Transverse colon (tissue), 4 donors: Measurements from ENCODE around the gene PPM1F. TPM values are rescaled to one million over a fixed set of nuclear protein-coding genes. Genes with fewer than 3 reads are reported as not detected.

Experiments
- DNase-seq: peaks from one replicate; pipeline ENCODE4 v3.0.0-alpha.2; 2019
- H3K27ac ChIP-seq, 4 donors: fragments of 200-600 bp; sonication (generic); 2 replicates each; pipeline ENCODE4 v1.5.1; 2016 to 2018; ENCODE audit warnings: inconsistent platforms in 4 of 4
- H3K27me3 ChIP-seq: fragments of 200-600 bp; sonication (generic); 2 replicates; pipeline ENCODE4 v1.5.1; 2017; ENCODE audit warnings: inconsistent platforms
- H3K36me3 ChIP-seq, 4 donors: fragments of 200-600 bp; sonication (generic); 2 replicates each; pipeline ENCODE4 v1.5.1; 2017 to 2019; ENCODE audit warnings: inconsistent platforms in 4 of 4
- H3K4me1 ChIP-seq, 4 donors: fragments of 200-600 bp; sonication (generic); 2 replicates each; pipeline ENCODE4 v1.5.1; 2017 to 2020; ENCODE audit warnings: inconsistent platforms in 4 of 4
- H3K4me3 ChIP-seq, 4 donors: fragments of 200-600 bp; sonication (generic); 1 replicate in 1 of 4; 2 replicates in 3 of 4; pipeline versions ENCODE4 v1.5.1 to v1.6.1; 2017 to 2019; ENCODE audit warnings: inconsistent platforms in 4 of 4
- H3K9me3 ChIP-seq, 2 donors: fragments of 200-600 bp; sonication (generic); 2 replicates each; pipeline ENCODE4 v1.5.1; 2017 to 2019; ENCODE audit warnings: inconsistent platforms in 2 of 2
- EP300 ChIP-seq: sonication (generic); formaldehyde crosslinking; IDR thresholded peaks from one replicate; pipeline ENCODE4 v1.6.1; 2017; ENCODE audit warnings: antibody characterized with exemption, low read depth
- POLR2A ChIP-seq: fragments of 450-650 bp; IDR thresholded peaks from one replicate; pipeline ENCODE4 v1.6.1; 2016; ENCODE audit warnings: antibody characterized with exemption, mild to moderate bottlenecking, moderate library complexity
- POLR2AphosphoS5 ChIP-seq, 3 donors: sonication (generic); formaldehyde crosslinking; IDR thresholded peaks; one replicate each; pipeline ENCODE4 v1.6.1; 2016; ENCODE audit warnings: antibody characterized with exemption in 3 of 3
- WGBS, 2 donors: methylation state at CpG; one replicate each; pipeline ENCODE4 v1.1.5; 2018; ENCODE audit warnings: low coverage in 1 of 2; 5-methylcytosine and 5-hydroxymethylcytosine counted together
- in situ Hi-C, 4 donors: fragments of 200-750 bp; cut with MboI; loops; one replicate each; pipeline versions ENCODE4 v1.15.0 to v1.15.1; 2017; ENCODE audit warnings: low sequenced_read_pairs in 3 of 4, low pct_ligation_motif_present in 1 of 4, low pct_unique_long_range_greater_than_20kb in 1 of 4
- intact Hi-C: fragments of 100-400 bp; cut with DNase I; formaldehyde crosslinking; loops from one replicate; pipeline ENCODE4 v1.15.1; 2023; ENCODE audit warnings: low total_unique reads
- total RNA-seq, 4 donors: library from RNA; depleted of rRNA; stranded (reverse); fragments of >200 nt; gene quantifications; one replicate each; pipeline ENCODE4 v1.1.0, GENCODE V29; 2016
- TF ChIP-seq, protein P1 (sequence below), 5 experiments: fragments of 200-600 bp in 3 of 5; fragments of 450-650 bp in 2 of 5; sonication (generic) in 3 of 5; IDR thresholded peaks; 1 replicate in 2 of 5; 2 replicates in 3 of 5; pipeline ENCODE4 v1.5.1; 2016 to 2017; ENCODE audit warnings: antibody characterized with exemption in 5 of 5, inconsistent platforms in 3 of 5, mild to moderate bottlenecking in 2 of 5, moderate library complexity in 1 of 5

Gene PPM1F
- total RNA-seq, 4 donors from 2014 or later, result 11.2 to 18.7 (median 14.9) TPM

DNA sequence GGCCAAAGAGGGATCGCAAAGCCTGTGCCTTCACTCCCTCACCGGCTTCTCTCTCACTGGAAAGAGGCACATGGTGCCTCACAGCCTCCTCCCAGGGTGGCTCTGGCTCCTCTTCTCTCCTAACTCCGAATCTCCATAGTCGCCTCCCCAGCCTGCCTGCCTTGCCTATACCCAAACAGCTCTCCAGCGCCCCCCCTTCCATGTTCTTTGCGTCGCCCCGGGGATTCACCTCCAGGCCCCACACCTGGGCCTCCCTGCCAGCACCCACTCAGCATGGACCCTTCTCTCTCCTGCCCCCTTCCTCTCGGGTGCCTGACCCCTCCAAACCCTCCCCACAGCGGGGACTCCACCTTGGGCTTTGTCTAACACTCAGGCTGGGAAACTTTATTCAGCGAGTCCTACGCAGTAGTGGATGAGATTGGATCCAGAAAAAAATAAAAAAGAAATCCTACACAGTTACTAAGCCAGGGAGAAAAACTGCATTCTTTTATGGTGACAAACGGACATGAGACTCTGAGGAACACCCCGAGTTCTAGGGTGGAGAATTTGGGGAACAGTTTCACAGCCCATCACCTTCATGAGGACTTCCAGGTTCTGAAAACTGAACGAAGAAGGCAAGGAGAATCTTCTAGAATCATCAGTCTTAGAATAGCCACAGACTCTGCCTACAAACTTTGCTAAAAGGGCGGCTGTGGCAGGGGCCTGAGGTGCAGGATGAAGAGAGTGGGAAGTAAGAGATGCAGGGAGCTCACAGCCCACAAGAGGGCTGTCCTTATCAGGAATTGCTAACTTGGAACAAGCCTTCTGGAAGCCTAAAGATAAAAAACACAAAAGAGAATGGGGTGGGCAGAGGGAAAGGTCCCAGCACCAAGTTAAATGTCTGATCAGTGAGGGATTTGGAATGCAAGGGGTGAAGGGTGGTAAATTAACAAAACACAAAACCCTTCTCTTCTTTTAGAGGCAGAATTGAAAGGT, 5.3 kb downstream of the PPM1F start:
- intact Hi-C loops, result loop anchor here (5.0 kb wide), 1 partner anchor 240 kb away; no protein-coding TSS in a partner anchor
- no peaks in the 10 kb centered on the region for H3K27me3 ChIP-seq
- in situ Hi-C loops, result loop anchor here in 2 of 4 donors (10.0 to 25.0 kb wide), 2 partner anchors 233 to 235 kb away; no protein-coding TSS in a partner anchor
- peak overlapping the region; percentile 33 to 61 (median 54) for H3K27ac ChIP-seq
- peaks cover 12 to 41% (median 19%) of the 10 kb centered on the region in 4 donors for H3K4me1 ChIP-seq
- TF ChIP-seq, protein P1, sequence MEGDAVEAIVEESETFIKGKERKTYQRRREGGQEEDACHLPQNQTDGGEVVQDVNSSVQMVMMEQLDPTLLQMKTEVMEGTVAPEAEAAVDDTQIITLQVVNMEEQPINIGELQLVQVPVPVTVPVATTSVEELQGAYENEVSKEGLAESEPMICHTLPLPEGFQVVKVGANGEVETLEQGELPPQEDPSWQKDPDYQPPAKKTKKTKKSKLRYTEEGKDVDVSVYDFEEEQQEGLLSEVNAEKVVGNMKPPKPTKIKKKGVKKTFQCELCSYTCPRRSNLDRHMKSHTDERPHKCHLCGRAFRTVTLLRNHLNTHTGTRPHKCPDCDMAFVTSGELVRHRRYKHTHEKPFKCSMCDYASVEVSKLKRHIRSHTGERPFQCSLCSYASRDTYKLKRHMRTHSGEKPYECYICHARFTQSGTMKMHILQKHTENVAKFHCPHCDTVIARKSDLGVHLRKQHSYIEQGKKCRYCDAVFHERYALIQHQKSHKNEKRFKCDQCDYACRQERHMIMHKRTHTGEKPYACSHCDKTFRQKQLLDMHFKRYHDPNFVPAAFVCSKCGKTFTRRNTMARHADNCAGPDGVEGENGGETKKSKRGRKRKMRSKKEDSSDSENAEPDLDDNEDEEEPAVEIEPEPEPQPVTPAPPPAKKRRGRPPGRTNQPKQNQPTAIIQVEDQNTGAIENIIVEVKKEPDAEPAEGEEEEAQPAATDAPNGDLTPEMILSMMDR (IDR thresholded peaks at IDR 0.05), result peak in 4 of 5 experiments; percentile 25 to 29 (median 27)
- TF ChIP-seq POLR2AphosphoS5 (IDR thresholded peaks at IDR 0.05), result no peak
- TF ChIP-seq EP300, result no peak
- TF ChIP-seq POLR2A, result no peak
- no peaks in the 10 kb centered on the region for H3K9me3 ChIP-seq
- WGBS, 2 donors, result 72 to 73% methylated on average over 5 to 14 of the region's 16 CpGs
- no peak overlapping the region for H3K4me3 ChIP-seq
- DNase-seq, result no peak
- no peaks in the 10 kb centered on the region for H3K36me3 ChIP-seq

DNA sequence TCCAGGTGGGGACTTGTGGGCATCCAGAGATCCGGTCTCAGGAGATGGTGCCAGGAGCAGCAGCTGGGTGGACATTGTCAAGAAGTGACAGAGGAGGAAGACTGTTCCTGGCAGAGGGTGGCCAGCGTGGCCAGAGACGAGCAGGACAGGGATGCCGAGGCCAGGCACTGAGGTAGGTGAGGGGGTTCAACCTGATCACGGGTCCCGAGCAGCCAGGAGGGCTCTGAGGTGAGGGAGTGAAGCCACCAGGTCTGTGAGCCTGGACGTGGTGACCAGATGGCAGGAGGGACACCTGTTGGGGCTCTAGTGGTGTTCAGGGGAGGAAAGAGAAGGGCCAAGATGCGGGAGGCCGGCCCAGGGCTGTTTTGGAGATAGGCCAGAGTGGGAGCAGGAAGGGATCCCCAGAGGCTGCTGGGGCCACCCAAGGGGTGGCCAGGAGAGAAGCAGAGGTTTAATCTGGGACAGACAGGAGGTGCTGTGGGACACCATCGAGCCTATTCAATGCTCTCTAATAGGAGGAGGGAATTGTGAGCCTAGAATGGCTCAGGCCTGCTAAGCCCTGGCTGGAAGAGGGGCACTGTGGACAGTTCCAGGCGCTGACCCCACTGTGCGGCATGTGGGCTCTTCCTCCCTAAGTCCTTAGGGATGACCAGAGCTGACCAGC, 6.3 kb downstream of the PPM1F start:
- in situ Hi-C loops, result loop anchor here in 2 of 4 donors (10.0 to 25.0 kb wide), 2 partner anchors 232 to 234 kb away; no protein-coding TSS in a partner anchor
- Histone ChIP-seq H3K4me1 (peaks cover 10 to 42% (median 13%) of the 10 kb centered on the region in 4 donors), H3K9me3 (no peaks in the 10 kb centered on the region), H3K27me3 (no peaks in the 10 kb centered on the region), H3K4me3 (no peak overlapping the region), H3K27ac (peak overlapping the region; percentile 33 to 61 (median 54)), H3K36me3 (no peaks in the 10 kb centered on the region)
- TF ChIP-seq EP300 (no peak), POLR2A (no peak), POLR2AphosphoS5 (IDR thresholded peaks at IDR 0.05) (no peak)
- TF ChIP-seq, protein P1 (IDR thresholded peaks at IDR 0.05), result no peak
- intact Hi-C loops, result loop anchor here (5.0 kb wide), 1 partner anchor 239 kb away; no protein-coding TSS in a partner anchor
- DNase-seq, result no peak
- 80 to 88% methylated on average over 5 to 12 of the region's 12 CpGs for WGBS, 2 donors

DNA sequence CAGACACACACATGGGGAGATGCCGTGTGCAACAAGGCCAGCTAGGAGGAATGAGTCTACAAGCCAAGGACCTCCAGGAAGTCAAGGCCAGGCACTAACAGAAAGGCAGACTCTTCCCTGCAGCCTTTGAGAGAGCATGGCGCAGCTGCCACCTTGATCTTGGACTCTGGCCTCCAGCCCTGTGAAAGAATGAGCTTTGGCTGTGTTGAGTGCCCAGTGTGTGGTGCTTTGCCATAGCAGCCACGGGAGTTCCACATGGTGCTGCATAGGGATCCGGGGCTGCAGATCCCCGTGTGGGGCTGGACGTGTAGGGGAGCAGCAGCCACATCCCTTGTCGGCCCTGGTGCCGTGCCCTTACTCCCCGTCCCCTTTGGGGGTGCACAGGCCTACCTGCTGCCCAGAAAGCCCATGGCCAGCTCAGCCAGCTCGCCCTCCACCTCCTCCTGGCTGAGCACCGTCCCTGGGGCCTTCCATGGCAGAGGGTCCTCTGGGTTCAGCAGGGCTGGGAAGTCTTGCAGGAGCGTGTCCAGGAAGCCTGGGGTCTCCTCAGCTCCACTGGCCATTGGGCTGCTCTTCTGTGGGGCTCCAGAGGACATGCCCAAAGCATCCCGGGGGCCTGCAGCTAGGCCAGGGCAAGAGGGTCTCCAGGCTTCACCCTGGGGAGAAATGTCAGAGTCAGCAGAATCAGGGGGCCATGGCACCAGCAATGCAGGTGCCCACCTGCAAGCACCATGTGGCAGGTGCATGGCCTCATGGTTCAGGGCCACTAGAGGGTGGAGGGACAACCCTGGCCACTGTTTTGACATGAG, 7.0 kb downstream of the PPM1F start:
- Histone ChIP-seq H3K36me3 (no peaks in the 10 kb centered on the region), H3K4me1 (peaks cover 10 to 43% (median 13%) of the 10 kb centered on the region in 4 donors), H3K27ac (no peak overlapping the region), H3K9me3 (no peaks in the 10 kb centered on the region), H3K4me3 (no peak overlapping the region), H3K27me3 (no peaks in the 10 kb centered on the region)
- 97% methylated on average over 13 of the region's 13 CpGs; no CpG with 5 or more reads in 1 of the 2 donors for WGBS, 2 donors
- intact Hi-C loops, result loop anchor here (5.0 kb wide), 1 partner anchor 238 kb away; no protein-coding TSS in a partner anchor
- DNase-seq, result no peak
- no peak for TF ChIP-seq POLR2AphosphoS5 (IDR thresholded peaks at IDR 0.05)
- TF ChIP-seq, protein P1 (IDR thresholded peaks at IDR 0.05), result no peak
- no peak for TF ChIP-seq EP300
- no peak for TF ChIP-seq POLR2A
- in situ Hi-C loops, result loop anchor here in 2 of 4 donors (10.0 to 25.0 kb wide), 2 partner anchors 231 to 233 kb away; no protein-coding TSS in a partner anchor
